Limb (tissue), 2 donors: ENCODE data around the gene SHCBP1L.
"Not testable (repeated sequence)": the region's sequence is repeated elsewhere in the genome, so short reads cannot be mapped to it uniquely, and the experiment has no call there.

Source experiments
- DNase-seq, 2 donors: peaks; one replicate each; pipeline ENCODE4 v3.0.0-alpha.2; 2016; ENCODE audit errors: extremely low spot score in 2 of 2

The SHCBP1L gene

GRCh38 chr1:182965096-182965495 is 12.1 kb upstream of the SHCBP1L start:
- DNase-seq = no peak

GRCh38 chr1:182962554-182963115 is 9.7 kb upstream of the SHCBP1L start:
- peak; percentile 75 to 84 for DNase-seq

- DNase-seq = no peak
Measured at GRCh38 chr1:182960046-182960445, 7.1 kb upstream of the SHCBP1L start.

GRCh38 chr1:182957902-182958395 is 5.0 kb upstream of the SHCBP1L start:
- DNase-seq = no peak

- no peak for DNase-seq
Measured at GRCh38 chr1:182956708-182957365, 3.9 kb upstream of the SHCBP1L start.

- DNase-seq = no peak
Measured at GRCh38 chr1:182955596-182956588, 2.9 kb upstream of the SHCBP1L start.

- DNase-seq = no peak
Measured at GRCh38 chr1:182953826-182954225, 860 bp upstream of the SHCBP1L start.

- DNase-seq = not testable (repeated sequence)
Measured at GRCh38 chr1:182943336-182943735, 9.6 kb downstream of the SHCBP1L start.

GRCh38 chr1:182942145-182942544 is 10.8 kb downstream of the SHCBP1L start:
- DNase-seq = peak in 1 of 2 donors; percentile 47

- no peak for DNase-seq
Measured at GRCh38 chr1:182939413-182939812, 13.6 kb downstream of the SHCBP1L start.

- no peak for DNase-seq
Measured at GRCh38 chr1:182935716-182936115, 17.2 kb downstream of the SHCBP1L start.

GRCh38 chr1:182930985-182931384 is 22.0 kb downstream of the SHCBP1L start:
- DNase-seq = no peak

- DNase-seq = no peak
Measured at GRCh38 chr1:182927693-182928433, 25.1 kb downstream of the SHCBP1L start.

- DNase-seq = no peak
Measured at GRCh38 chr1:182925661-182926060, 27.3 kb downstream of the SHCBP1L start.

- DNase-seq = no peak
Measured at GRCh38 chr1:182917378-182917777, 35.6 kb downstream of the SHCBP1L start.

GRCh38 chr1:182913401-182913800 is 39.6 kb downstream of the SHCBP1L start:
- no peak for DNase-seq

- no peak for DNase-seq
Measured at GRCh38 chr1:182910143-182910542, 42.8 kb downstream of the SHCBP1L start.

GRCh38 chr1:182909578-182909977 is 43.4 kb downstream of the SHCBP1L start:
- no peak for DNase-seq

GRCh38 chr1:182905321-182905720 is 47.6 kb downstream of the SHCBP1L start:
- DNase-seq = no peak

- not testable (repeated sequence) for DNase-seq
Measured at GRCh38 chr1:182901946-182902345, 51.0 kb downstream of the SHCBP1L start.

GRCh38 chr1:182897696-182898095 is 55.3 kb downstream of the SHCBP1L start:
- no peak for DNase-seq
